GM18867 (cell line): Measurements from ENCODE around the gene ACAN.

ENCODE experiments used
- ATAC-seq: cut with Tn5 transposase; IDR thresholded peaks from one replicate; pipeline ENCODE4 v1.9.1; 2021; ENCODE audit warnings: mild to moderate bottlenecking, moderate library complexity; ENCODE audit not compliant: unreplicated experiment

Gene ACAN

DNA sequence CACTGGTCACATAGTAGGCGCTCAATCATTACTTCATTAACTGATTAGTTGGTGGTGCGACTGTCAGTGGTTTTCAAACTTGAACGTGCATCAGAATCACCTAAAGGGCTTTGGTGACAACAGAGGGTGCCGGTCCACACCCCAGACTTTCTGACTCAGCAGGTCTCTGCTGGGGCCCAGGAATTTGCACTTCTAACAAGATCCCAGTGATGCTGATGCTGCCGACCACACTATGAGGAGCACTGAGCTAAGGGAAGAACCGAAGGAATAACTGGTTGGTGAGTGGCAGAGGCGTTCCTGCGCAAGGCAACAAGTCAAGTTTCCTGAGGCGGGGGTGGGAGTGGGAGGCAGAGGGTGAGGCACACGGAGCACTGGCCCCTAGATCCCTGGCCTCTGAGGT is 73.3 kb downstream of the ACAN start:
- no peak for ATAC-seq

GRCh38 chr15:88877415-88877814 is 74.2 kb downstream of the ACAN start:
- ATAC-seq = no peak

- ATAC-seq = no peak
Observed at GRCh38 chr15:88877906-88878305, 74.7 kb downstream of the ACAN start.

DNA sequence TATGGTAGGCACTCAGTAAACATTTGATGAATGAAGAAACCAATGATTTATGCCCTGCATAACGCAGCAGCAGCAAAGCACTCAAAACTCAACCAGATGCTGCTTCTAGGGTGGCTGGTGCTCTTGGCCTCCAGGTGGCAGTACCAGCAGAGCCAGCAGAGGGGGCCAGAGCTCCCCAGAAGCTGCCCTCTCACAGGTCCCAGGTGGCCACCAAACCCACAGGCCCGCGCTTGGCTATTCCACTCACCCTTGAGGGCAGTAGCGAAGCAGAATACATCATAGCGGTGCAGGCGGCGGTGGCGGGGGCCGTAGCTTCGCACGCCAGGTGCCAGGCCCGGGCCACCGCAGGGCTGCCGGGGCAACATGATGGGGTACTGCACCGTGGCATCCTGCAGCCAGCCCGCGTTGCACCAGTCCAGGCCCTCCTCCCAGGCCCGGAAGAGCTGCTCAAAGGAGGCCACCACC is 75.5 kb downstream of the ACAN start:
- peak; percentile 63 for ATAC-seq

DNA sequence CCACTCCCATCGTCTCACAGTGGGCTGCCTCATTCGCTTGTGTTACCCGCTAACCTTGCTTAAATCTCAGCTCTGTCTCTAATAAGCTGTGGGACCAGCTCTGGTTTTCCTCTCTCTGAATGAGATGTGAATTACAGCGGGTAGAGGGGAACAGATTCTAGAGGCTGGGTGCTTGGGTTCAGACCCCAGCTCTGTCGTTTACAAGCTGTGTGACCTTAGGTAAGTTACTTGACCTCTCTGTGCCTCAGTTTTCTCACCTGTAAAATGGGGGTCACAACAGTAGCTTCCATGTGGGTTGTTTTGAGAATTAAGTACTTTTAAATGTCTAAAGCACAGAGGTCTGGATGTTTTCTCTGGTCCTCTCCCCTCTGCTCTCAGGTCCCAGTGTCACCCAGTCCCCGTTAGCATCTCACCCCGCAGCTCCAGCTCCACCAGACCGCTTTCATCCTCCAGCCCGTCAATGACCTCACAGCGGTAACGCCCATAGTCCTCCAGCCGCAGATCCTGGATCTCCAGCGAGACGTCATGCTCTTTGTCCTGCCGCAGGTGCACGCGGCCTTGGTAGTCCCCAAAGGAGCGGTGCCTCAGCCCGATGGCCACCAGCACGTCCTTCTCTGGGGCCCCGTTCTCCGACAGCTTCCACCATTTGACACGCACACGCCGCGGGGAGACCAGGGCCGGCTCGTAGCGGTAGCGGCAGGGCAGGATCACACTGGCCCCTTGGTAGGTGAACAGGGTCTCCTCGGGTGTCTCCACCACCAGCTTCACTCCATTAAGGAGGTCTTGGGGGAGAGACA is 77.9 kb downstream of the ACAN start:
- ATAC-seq = no peak

GRCh38 chr15:88881775-88882174 is 78.5 kb downstream of the ACAN start:
- ATAC-seq = no peak

DNA sequence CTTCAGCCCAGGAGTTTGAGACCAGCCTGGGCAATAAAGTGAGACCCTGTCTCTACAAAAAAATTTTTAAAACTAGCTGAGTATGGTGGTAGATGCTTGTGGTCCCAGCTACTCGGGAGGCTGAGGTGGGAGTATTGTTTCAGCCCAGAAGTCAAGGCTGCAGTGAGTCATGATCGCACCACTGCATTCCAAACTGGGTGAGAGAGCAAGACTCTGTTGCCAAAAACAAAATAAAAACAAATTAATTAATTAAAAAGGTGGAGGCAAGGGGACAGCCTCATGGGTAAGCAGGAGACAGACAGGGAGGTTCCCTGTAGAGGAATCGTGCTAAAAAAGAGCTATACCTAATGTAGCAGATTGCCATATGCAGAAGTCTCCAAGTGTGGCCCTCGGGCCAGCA is 79.5 kb downstream of the ACAN start:
- ATAC-seq = no peak

GRCh38 chr15:88887068-88887580 is 83.9 kb downstream of the ACAN start:
- ATAC-seq = no peak

GRCh38 chr15:88888719-88889118 is 85.5 kb downstream of the ACAN start:
- ATAC-seq = no peak

DNA sequence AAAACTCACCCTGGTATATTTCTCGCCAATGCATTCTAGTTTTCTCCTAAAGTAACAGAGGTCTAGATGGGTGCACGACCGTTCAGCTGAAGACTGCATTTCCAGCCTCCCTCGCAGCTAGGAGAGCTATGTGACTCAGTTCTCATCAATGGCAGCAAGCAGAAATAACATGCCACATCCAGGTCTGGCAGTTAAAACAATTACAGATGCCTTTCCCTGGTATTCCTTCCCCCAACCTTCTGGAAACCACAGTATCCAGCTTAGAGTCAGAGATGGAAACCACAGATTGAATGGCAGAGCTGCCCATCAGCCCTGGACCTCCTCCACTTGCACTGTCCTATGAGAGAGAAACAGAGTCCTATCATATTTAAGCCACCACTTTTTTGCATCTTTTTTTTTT is 87.3 kb downstream of the ACAN start:
- ATAC-seq = no peak

DNA sequence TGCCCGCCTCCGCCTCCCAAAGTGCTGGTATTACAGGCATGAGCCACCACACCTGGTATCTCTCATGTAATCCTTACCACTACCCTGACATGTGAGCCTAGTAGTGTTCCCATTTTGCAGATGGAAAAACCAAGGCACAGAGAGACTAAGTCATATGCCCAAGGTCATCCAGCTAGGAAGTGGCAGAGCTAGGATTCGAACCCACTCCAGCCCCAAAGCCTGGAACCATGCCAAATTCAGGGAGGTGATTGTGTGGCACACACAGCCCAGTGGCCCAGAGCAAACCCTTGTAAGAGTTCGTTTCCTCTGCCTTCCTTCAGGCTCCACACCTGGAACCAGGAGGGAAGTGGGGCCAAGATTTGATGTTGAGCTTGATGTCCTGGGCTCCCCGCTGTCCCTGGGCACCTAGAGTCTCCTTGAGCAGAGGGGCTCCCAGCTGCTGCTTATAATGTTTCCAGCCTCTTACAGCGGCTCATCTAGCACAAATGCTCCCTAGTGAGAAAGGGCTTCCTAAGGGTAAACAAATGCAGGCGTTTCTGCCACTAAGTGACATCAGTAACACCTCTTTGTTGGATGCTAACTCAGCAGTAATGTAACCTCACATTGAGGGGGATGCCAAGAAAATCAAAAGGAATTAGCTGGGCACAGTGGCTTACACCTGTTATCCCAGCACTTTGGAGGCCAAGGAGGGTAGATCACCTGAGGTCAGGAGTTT is 88.5 kb downstream of the ACAN start:
- ATAC-seq = no peak

DNA sequence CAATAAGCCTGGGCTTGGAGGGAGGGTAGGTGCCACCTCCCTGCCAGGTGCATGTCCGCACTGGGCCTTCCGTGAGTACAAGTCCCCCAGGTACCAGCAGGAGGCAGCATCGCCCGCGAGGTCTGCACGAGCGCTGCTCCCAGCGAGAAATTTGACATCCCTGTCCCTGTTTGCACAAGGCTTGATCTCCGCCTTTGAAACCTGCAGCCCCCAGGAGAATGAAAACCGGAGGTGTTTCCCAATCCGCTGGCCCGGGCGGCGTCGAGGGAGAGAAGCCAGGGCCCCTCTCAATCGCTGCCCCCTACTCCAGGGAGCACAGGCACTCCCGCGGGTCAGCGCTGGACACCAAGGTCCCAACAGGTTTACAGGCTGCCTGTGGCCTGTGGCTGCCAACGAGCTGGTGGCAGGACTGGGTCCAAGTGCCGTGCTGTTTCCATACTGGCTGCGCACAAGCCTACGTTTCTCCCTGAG is 91.1 kb downstream of the ACAN start:
- ATAC-seq = peak; percentile 64

DNA sequence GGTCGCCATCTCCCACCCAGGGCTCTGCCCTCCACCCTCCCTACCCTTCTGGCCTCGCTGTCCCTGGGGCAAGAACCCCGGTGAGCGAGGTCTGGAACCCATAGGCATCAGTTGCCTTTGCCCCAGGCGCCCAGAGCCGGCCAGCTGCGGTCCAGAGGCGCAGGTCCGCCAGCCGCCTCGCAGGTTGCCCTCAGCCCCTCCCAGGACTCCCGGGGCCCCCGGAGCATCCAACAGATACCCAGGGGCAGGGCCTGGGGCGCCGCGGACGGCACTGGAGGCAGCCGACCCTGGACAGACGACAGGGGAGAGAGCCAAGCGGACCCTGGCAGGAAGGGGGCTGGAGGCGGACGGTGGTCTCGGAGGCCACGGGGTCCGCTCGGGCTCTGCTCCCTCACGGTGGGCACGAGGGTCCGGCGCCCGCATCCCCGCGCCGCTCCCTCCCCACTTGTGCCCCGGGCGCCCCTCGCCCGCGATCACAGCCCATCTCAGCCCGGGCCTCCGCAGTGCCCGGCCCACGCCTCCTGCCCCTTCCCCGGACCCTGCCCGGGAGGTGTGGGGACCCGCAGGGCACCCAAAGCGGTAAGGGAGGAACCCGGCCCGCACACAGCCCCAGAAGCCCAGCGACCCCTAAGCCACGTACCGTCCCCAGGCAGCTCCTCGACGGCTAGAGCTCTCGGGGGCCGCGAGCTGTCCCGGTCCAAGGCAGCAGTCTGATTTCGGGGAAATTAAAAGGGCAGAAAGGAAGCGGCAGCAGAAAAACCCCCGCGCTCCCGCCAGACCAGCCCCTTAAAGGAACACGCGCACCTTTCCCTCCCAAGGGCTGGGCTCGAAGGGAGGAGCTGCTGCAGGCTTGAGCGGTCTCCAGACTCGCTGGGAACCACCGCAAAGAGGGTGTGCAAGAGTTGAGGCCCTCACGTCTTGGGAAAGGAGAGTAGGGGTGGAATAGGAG is 91.9 kb downstream of the ACAN start, which contains the start of gene HAPLN3:
Gene HAPLN3 (minus strand): TSS at position 726 of the 949 bp plus-strand sequence. CDS start 8,246 bp downstream, outside the sequence.
- ATAC-seq = peak; percentile 39

- ATAC-seq = no peak
Observed at GRCh38 chr15:88896333-88897033, 93.2 kb downstream of the ACAN start.

GRCh38 chr15:88897142-88897455 is 93.9 kb downstream of the ACAN start:
- ATAC-seq = no peak

- ATAC-seq = no peak
Observed at GRCh38 chr15:88897456-88898194, 94.4 kb downstream of the ACAN start.

DNA sequence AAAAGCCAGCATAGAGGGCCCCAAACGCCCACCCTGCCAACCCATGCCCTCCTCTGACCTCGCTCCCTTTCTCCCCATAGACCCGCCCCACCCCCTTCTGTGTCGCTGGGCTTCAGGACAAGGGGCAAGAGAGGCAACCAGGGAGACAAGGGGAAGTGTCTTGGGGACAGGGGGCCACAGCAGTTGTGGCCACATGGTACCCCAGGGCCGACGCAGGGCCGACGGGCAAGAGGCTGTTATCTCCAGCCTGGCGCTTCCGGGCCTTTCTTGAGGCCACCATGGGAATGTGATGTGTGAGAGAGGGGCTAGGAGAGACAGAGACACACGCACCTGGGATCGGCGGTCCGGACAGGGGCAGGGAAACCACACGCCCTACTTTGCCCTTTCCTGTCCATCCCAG is 95.5 kb downstream of the ACAN start:
- ATAC-seq = no peak

GRCh38 chr15:88899251-88899650 is 96.0 kb downstream of the ACAN start:
- ATAC-seq = no peak

- no peak for ATAC-seq
Observed at GRCh38 chr15:88900309-88900981, 97.2 kb downstream of the ACAN start.
